Measurements from ENCODE around the gene TP53BP1.
"Not testable (repeated sequence)": the region's sequence is repeated elsewhere in the genome, so short reads cannot be mapped to it uniquely, and the experiment has no call there.

The TP53BP1 gene

GRCh38 chr15:43492673-43493601, at the start of gene TP53BP1:
TSS of gene TP53BP1 (minus strand) at chr15:43493156. CDS start at chr15:43493043, 113 bp downstream.
- peak; percentile 91 to 96 for DNase-seq

GRCh38 chr15:43541785-43542184, 48.8 kb upstream of the TP53BP1 start:
- no peak for DNase-seq

GRCh38 chr15:43538091-43538490, 45.1 kb upstream of the TP53BP1 start:
- DNase-seq, result no peak

GRCh38 chr15:43534897-43535296, 41.9 kb upstream of the TP53BP1 start:
- no peak for DNase-seq

GRCh38 chr15:43532826-43533225, 39.9 kb upstream of the TP53BP1 start:
- not testable (repeated sequence) for DNase-seq

- DNase-seq, result no peak
Measured at GRCh38 chr15:43531018-43531670, 38.2 kb upstream of the TP53BP1 start.

GRCh38 chr15:43529587-43530345, 36.8 kb upstream of the TP53BP1 start:
- no peak for DNase-seq

GRCh38 chr15:43529141-43529540, 36.2 kb upstream of the TP53BP1 start:
- DNase-seq, result no peak

GRCh38 chr15:43528542-43529007, 35.6 kb upstream of the TP53BP1 start:
- DNase-seq, result no peak

GRCh38 chr15:43527802-43528541, 35.0 kb upstream of the TP53BP1 start:
- DNase-seq, result no peak

GRCh38 chr15:43527016-43527801, 34.3 kb upstream of the TP53BP1 start:
- DNase-seq, result no peak

- no peak for DNase-seq
Measured at GRCh38 chr15:43526261-43526930, 33.4 kb upstream of the TP53BP1 start.

- DNase-seq, result no peak
Measured at GRCh38 chr15:43525131-43525530, 32.2 kb upstream of the TP53BP1 start.

- DNase-seq, result no peak
Measured at GRCh38 chr15:43524254-43524845, 31.4 kb upstream of the TP53BP1 start.

- no peak for DNase-seq
Measured at GRCh38 chr15:43523646-43524045, 30.7 kb upstream of the TP53BP1 start.

- DNase-seq, result no peak
Measured at GRCh38 chr15:43522247-43522646, 29.3 kb upstream of the TP53BP1 start.

GRCh38 chr15:43521419-43521818, 28.5 kb upstream of the TP53BP1 start:
- no peak for DNase-seq

- DNase-seq, result no peak
Measured at GRCh38 chr15:43520138-43520537, 27.2 kb upstream of the TP53BP1 start.

GRCh38 chr15:43519196-43519595, 26.2 kb upstream of the TP53BP1 start:
- peak in 1 of 2 experiments; percentile 36 for DNase-seq

- peak; percentile 71 to 89 for DNase-seq
Measured at GRCh38 chr15:43518197-43518761, 25.3 kb upstream of the TP53BP1 start.
